Mesenchymal stem cell (in vitro differentiated cells and primary cell): ENCODE results near the gene DLGAP1.
"Not testable (repeated sequence)": the region's sequence is repeated elsewhere in the genome, so short reads cannot be mapped to it uniquely, and the experiment has no call there.

Experiments used
- DNase-seq: peaks from one replicate; pipeline ENCODE4 v3.0.0-alpha.2; 2013
- H2AFZ ChIP-seq: one replicate; pipeline ENCODE4 v1.6.1; 2013; ENCODE audit warnings: low read depth, mild to moderate bottlenecking, control low read depth, inconsistent platforms, low read length, moderate library complexity
- H2AK5ac ChIP-seq: 2 replicates; pipeline ENCODE4 v1.6.1; 2013; ENCODE audit warnings: low read length, moderate library complexity, mild to moderate bottlenecking, inconsistent platforms; ENCODE audit not compliant: severe bottlenecking
- H2BK120ac ChIP-seq: one replicate; pipeline ENCODE4 v1.6.1; 2013; ENCODE audit warnings: low read depth, mild to moderate bottlenecking, inconsistent platforms, low read length, moderate library complexity
- H2BK12ac ChIP-seq, 2 experiments: one replicate each; pipeline ENCODE4 v1.6.1; 2013; ENCODE audit warnings: inconsistent platforms in 2 of 2, low read length in 2 of 2, mild to moderate bottlenecking in 2 of 2, moderate library complexity in 2 of 2, control low read depth in 1 of 2
- H2BK15ac ChIP-seq: one replicate; pipeline ENCODE4 v1.6.1; 2013; ENCODE audit warnings: mild to moderate bottlenecking, low read depth, inconsistent platforms; ENCODE audit not compliant: poor library complexity, severe bottlenecking
- H2BK5ac ChIP-seq: 2 replicates; pipeline ENCODE4 v1.6.1; 2013; ENCODE audit warnings: low read depth, mild to moderate bottlenecking, low read length, control low read depth, inconsistent platforms; ENCODE audit not compliant: poor library complexity, severe bottlenecking
- H3K14ac ChIP-seq, 2 experiments: one replicate each; pipeline ENCODE4 v1.6.1; 2013; ENCODE audit warnings: inconsistent platforms in 2 of 2, low read length in 2 of 2, control low read depth in 1 of 2, mild to moderate bottlenecking in 1 of 2, moderate library complexity in 1 of 2
- H3K18ac ChIP-seq, 2 experiments: one replicate each; pipeline ENCODE4 v1.6.1; 2013; ENCODE audit warnings: inconsistent platforms in 2 of 2, low read length in 2 of 2, control low read depth in 1 of 2, low read depth in 1 of 2, mild to moderate bottlenecking in 1 of 2
- H3K23ac ChIP-seq, 2 experiments: one replicate each; pipeline ENCODE4 v1.6.1; 2013; ENCODE audit warnings: inconsistent platforms in 2 of 2, low read length in 2 of 2, mild to moderate bottlenecking in 2 of 2, moderate library complexity in 2 of 2, control low read depth in 1 of 2
- H3K27ac ChIP-seq: 2 replicates; pipeline ENCODE4 v1.5.1; 2013; ENCODE audit warnings: mild to moderate bottlenecking, moderate library complexity, low read length, control low read depth, inconsistent platforms; ENCODE audit not compliant: poor library complexity, severe bottlenecking
- H3K27me3 ChIP-seq, 2 experiments: 2 replicates each; pipeline versions ENCODE4 v1.6.1 to v1.7.0; 2013; ENCODE audit warnings: low read length in 2 of 2, mild to moderate bottlenecking in 2 of 2, moderate library complexity in 2 of 2, control low read depth in 1 of 2, inconsistent platforms in 1 of 2; ENCODE audit not compliant: control insufficient read depth in 1 of 2, insufficient read depth in 1 of 2
- H3K36me3 ChIP-seq, 2 experiments: 2 replicates each; pipeline versions ENCODE4 v1.6.1 to v1.7.0; 2013; ENCODE audit warnings: low read length in 2 of 2, control low read depth in 1 of 2, inconsistent platforms in 1 of 2, low read depth in 1 of 2, mild to moderate bottlenecking in 1 of 2; ENCODE audit not compliant: insufficient read depth in 2 of 2, control insufficient read depth in 1 of 2
- H3K4ac ChIP-seq, 2 experiments: one replicate each; pipeline ENCODE4 v1.6.1; 2013; ENCODE audit warnings: inconsistent platforms in 2 of 2, low read length in 2 of 2, mild to moderate bottlenecking in 2 of 2, moderate library complexity in 2 of 2, control low read depth in 1 of 2, low read depth in 1 of 2
- H3K4me1 ChIP-seq: 2 replicates; pipeline ENCODE4 v1.6.1; 2013; ENCODE audit warnings: low read depth, low read length, control low read depth; ENCODE audit not compliant: control insufficient read depth, insufficient read depth
- H3K4me2 ChIP-seq: 2 replicates; pipeline ENCODE4 v1.6.1; 2013; ENCODE audit warnings: low read length, mild to moderate bottlenecking, inconsistent platforms; ENCODE audit not compliant: poor library complexity, severe bottlenecking
- H3K4me3 ChIP-seq, 2 experiments: 2 replicates each; pipeline versions ENCODE4 v1.5.1 to v1.7.0; 2013; ENCODE audit warnings: low read length in 2 of 2, mild to moderate bottlenecking in 2 of 2, control low read depth in 1 of 2, low read depth in 1 of 2; ENCODE audit not compliant: insufficient read depth in 1 of 2
- H3K79me1 ChIP-seq: replicated peaks from 2 replicates; pipeline ENCODE4 v1.6.1; 2013; ENCODE audit warnings: mild to moderate bottlenecking, control low read depth, low read length, inconsistent platforms; ENCODE audit not compliant: poor library complexity, severe bottlenecking
- H3K9ac ChIP-seq: 2 replicates; pipeline ENCODE4 v1.7.0; 2013; ENCODE audit warnings: mild to moderate bottlenecking, low read length, moderate library complexity
- H3K9me3 ChIP-seq: 2 replicates; pipeline ENCODE4 v1.7.0; 2013; ENCODE audit warnings: mild to moderate bottlenecking, low read length; ENCODE audit not compliant: control insufficient read depth
- H4K8ac ChIP-seq: one replicate; pipeline ENCODE4 v1.6.1; 2013; ENCODE audit warnings: inconsistent platforms, mild to moderate bottlenecking, low read length, moderate library complexity
- H4K91ac ChIP-seq: one replicate; pipeline ENCODE4 v1.6.1; 2013; ENCODE audit warnings: mild to moderate bottlenecking, low read length, inconsistent platforms
- WGBS: methylation state at CpG from one replicate; pipeline ENCODE4 v1.1.7; 2013; ENCODE audit warnings: mixed read lengths; 5-methylcytosine and 5-hydroxymethylcytosine counted together

Gene DLGAP1

GRCh38 chr18:3584897-3585460 lies 870.1 kb downstream of the DLGAP1 start:
- peaks cover 7% of the 10 kb centered on the region for H3K4me1 ChIP-seq
- 78% methylated on average over 6 of the region's 6 CpGs for WGBS
- no peak for DNase-seq

GRCh38 chr18:3584266-3584861 lies 870.7 kb downstream of the DLGAP1 start:
- H4K8ac ChIP-seq: no peak overlapping the region
- H3K4me2 ChIP-seq: no peak overlapping the region
- H4K91ac ChIP-seq: no peak overlapping the region

More at GRCh38 chr18:3584897-3585460, 870.1 kb downstream of the DLGAP1 start:
- Histone ChIP-seq H4K8ac (no peak overlapping the region), H3K79me1 (no peaks in the 10 kb centered on the region), H2BK15ac (no peak overlapping the region), H3K9me3 (no peaks in the 10 kb centered on the region), H3K14ac (no peak overlapping the region), H2AFZ (no peak overlapping the region), H3K4me2 (no peak overlapping the region), H3K18ac (no peak overlapping the region), H2AK5ac (no peak overlapping the region), H3K9ac (no peak overlapping the region), H4K91ac (no peak overlapping the region), H3K36me3 (peaks cover 0 to 3% of the 10 kb centered on the region in 2 experiments), H3K4me3 (no peak overlapping the region), H2BK120ac (no peak overlapping the region), H2BK12ac (peak overlapping the region in 1 of 2 experiments; percentile 23), H3K4ac (no peak overlapping the region), H2BK5ac (no peak overlapping the region), H3K23ac (no peak overlapping the region), H3K27ac (no peak overlapping the region), H3K27me3 (no peaks in the 10 kb centered on the region)

GRCh38 chr18:3583873-3584247 lies 871.2 kb downstream of the DLGAP1 start:
- H2AFZ ChIP-seq: no peak overlapping the region
- DNase-seq: no peak
- H3K23ac ChIP-seq: no peak overlapping the region
- H3K36me3 ChIP-seq: peaks cover 0 to 3% of the 10 kb centered on the region in 2 experiments
- no peak overlapping the region for H3K4me3 ChIP-seq
- H3K14ac ChIP-seq: no peak overlapping the region
- H2BK120ac ChIP-seq: no peak overlapping the region
- peaks cover 9% of the 10 kb centered on the region for H3K4me1 ChIP-seq
- H3K79me1 ChIP-seq: no peaks in the 10 kb centered on the region
- H2AK5ac ChIP-seq: no peak overlapping the region
- H2BK15ac ChIP-seq: no peak overlapping the region
- H4K91ac ChIP-seq: no peak overlapping the region
- H3K9me3 ChIP-seq: no peaks in the 10 kb centered on the region
- no peak overlapping the region for H2BK12ac ChIP-seq
- H3K18ac ChIP-seq: no peak overlapping the region
- H3K4ac ChIP-seq: no peak overlapping the region
- 100% methylated on average over 4 of the region's 7 CpGs for WGBS
- no peak overlapping the region for H2BK5ac ChIP-seq
- H3K9ac ChIP-seq: no peak overlapping the region
- H4K8ac ChIP-seq: no peak overlapping the region
- no peak overlapping the region for H3K27ac ChIP-seq
- no peaks in the 10 kb centered on the region for H3K27me3 ChIP-seq
- H3K4me2 ChIP-seq: no peak overlapping the region

More at GRCh38 chr18:3584266-3584861, 870.7 kb downstream of the DLGAP1 start:
- Histone ChIP-seq H2BK15ac (no peak overlapping the region), H2BK120ac (no peak overlapping the region), H3K4me3 (no peak overlapping the region), H2BK5ac (no peak overlapping the region), H3K23ac (no peak overlapping the region), H3K4me1 (peaks cover 7% of the 10 kb centered on the region), H3K27ac (no peak overlapping the region), H3K18ac (no peak overlapping the region), H2BK12ac (no peak overlapping the region), H3K27me3 (no peaks in the 10 kb centered on the region), H2AK5ac (no peak overlapping the region), H3K79me1 (no peaks in the 10 kb centered on the region), H3K9ac (no peak overlapping the region), H2AFZ (no peak overlapping the region), H3K14ac (no peak overlapping the region), H3K9me3 (no peaks in the 10 kb centered on the region), H3K4ac (no peak overlapping the region), H3K36me3 (peaks cover 0 to 3% of the 10 kb centered on the region in 2 experiments)
- DNase-seq: no peak
- no CpG with 5 or more reads among the region's 2 CpGs for WGBS

- H3K23ac ChIP-seq, H3K36me3 ChIP-seq, H3K14ac ChIP-seq, H3K27me3 ChIP-seq, H3K4me3 ChIP-seq, H2AFZ ChIP-seq, H2BK120ac ChIP-seq, H3K4ac ChIP-seq, H2AK5ac ChIP-seq, H3K27ac ChIP-seq, H3K4me2 ChIP-seq, H3K79me1 ChIP-seq, H2BK5ac ChIP-seq, H3K4me1 ChIP-seq, H4K91ac ChIP-seq, H3K9me3 ChIP-seq, H2BK15ac ChIP-seq: not testable (repeated sequence)
- 57% methylated on average over 7 of the region's 7 CpGs for WGBS
- peak; percentile 58 for DNase-seq
- Histone ChIP-seq H3K9ac (peak overlapping the region; percentile 2), H2BK12ac (peak overlapping the region in 1 of 2 experiments; percentile 45), H4K8ac (peak overlapping the region; percentile 2), H3K18ac (peak overlapping the region in 1 of 2 experiments; percentile 18)
Measured at GRCh38 chr18:3583106-3583872, 871.8 kb downstream of the DLGAP1 start.
